Measurements from ENCODE around the gene TRRAP.

The TRRAP gene

GRCh38 chr7:98907570-98907969, 29.2 kb downstream of the TRRAP start:
- no peak for DNase-seq

- DNase-seq = no peak
Observed at GRCh38 chr7:98908585-98908984, 30.3 kb downstream of the TRRAP start.

GRCh38 chr7:98909487-98909886, 31.2 kb downstream of the TRRAP start:
- DNase-seq = no peak

DNA sequence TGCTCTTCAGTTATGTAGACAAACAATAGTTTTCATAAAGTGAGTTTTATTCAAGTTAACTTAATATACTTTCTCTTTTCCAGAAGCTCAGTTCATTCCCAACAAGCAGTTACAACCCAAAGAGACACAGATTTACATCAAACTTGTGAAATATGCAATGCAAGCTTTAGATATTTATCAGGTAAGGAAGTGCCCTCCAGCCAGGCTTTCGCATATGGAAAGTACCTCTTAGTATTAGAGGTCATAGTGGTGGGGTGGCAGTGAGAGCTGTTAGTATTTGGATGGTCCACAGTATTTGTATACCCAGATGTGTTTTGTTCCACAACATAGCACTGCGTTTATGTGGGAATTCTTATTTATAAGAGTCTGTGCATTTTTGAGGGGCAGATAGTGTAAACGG, 32.1 kb downstream of the TRRAP start:
- no peak for DNase-seq

GRCh38 chr7:98911916-98912315, 33.6 kb downstream of the TRRAP start:
- DNase-seq = no peak

- DNase-seq = no peak
Observed at GRCh38 chr7:98913026-98913425, 34.7 kb downstream of the TRRAP start.

GRCh38 chr7:98913612-98914011, 35.3 kb downstream of the TRRAP start:
- DNase-seq = no peak

GRCh38 chr7:98917331-98917730, 39.0 kb downstream of the TRRAP start:
- no peak for DNase-seq

DNA sequence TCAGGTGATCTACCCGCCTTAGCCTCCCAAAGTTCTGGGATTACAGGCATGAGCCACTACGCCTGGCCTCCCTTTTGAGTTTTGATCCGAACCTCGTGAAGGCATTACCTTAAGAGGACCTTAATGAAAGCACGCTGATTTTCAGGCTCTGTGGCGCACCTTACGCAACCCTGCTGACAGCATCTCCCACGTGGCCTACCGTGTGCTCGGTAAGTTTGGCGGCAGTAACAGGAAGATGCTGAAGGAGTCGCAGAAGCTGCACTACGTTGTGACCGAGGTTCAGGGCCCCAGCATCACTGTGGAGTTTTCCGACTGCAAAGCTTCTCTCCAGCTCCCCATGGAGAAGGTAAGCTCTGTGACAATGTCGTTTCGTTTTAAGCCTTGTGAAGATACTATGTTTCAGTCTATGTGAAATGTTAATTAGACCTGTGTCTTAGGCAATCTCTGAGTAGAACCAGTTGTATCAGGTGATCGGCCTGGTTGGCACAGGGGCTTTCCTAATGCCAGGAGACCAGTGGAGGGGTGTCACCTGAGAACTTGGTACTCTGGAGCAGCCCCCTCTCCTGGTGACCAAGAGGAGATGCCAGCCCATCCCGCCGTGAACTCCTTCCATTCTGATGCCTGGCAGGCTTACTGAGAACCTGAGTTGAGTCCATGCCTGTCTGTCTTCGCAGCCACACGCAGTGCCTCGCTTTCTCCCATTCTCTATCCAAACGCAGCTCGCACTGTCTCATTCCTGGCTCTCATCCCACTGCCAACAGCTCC, 43.5 kb downstream of the TRRAP start:
- DNase-seq = no peak

GRCh38 chr7:98922392-98923187, 44.3 kb downstream of the TRRAP start:
- no peak for DNase-seq

DNA sequence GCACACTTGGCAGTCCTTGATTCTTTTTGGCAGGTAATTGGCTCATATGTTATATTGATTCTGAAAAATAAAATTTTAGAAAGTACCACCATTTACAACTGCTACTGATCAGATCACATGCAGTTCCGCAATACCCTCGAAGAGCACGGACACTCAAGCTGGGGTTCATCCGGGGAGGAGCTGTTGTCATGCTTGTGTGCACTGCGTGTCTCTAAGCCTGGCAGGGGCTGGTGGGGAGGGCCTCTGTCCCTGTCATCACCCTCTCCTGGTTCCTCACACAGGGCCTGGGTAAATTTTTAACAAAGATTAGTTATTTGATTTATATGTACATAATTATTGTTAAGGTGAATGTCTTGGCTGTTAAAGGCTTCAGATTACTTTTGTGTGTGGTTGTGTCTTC, 45.2 kb downstream of the TRRAP start:
- no peak for DNase-seq

- no peak for DNase-seq
Observed at GRCh38 chr7:98927125-98927524, 48.8 kb downstream of the TRRAP start.

DNA sequence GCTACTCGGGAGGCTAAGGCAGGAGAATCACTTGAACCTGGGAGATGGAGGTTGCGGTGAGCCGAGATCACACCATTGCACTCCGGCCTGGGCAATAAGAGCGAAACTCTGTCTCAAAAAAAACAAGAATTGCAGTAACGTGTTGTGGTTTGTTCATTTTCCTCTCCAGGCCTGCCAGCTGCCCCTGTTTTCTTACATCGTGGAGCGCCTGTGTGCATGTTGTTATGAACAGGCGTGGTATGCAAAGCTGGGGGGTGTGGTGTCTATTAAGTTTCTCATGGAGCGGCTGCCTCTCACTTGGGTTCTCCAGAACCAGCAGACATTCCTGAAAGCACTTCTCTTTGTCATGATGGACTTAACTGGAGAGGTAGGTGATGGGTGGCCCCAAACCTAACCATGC, 52.1 kb downstream of the TRRAP start:
- no peak for DNase-seq

DNA sequence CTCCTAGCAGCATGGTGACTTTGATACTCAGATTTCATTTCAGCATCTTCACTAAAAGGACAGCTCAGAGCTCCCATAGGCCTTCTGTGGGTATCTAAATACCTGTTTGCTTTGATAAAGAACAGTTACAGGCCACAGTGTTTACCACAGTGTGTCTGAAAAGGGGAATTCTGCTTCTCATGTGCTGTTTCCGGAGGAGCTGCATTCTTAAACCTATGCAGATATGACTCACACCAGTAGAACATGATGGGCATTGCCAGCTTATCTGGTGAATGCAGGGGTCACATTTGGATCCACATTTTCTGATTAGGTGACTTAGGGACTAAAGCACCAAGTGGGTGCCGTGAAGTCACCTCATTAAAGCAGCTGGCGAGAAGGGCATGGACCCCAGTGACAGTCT, 52.6 kb downstream of the TRRAP start:
- DNase-seq = no peak

GRCh38 chr7:98933321-98933720, 55.0 kb downstream of the TRRAP start:
- no peak for DNase-seq

GRCh38 chr7:98934267-98934666, 55.9 kb downstream of the TRRAP start:
- no peak for DNase-seq

DNA sequence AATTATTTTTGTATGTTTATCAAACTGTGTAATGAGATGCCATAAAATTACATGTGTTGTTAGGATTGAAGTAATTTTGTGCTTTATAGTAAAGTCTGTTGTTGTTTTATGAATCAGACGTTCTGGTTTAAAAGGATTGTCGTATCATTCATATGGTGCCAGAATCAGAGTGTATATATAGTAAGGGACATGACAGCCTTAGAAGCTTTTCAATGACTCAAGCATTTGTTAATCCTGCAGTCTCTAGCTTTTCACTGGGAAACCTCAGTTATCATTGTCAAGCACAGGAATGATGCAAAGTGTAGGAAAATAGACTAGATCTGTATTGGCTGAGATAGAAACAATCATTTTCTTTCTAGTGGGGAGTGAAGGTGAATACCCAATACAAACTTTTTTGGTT, 57.5 kb downstream of the TRRAP start:
- no peak for DNase-seq

- no peak for DNase-seq
Observed at GRCh38 chr7:98943336-98943735, 65.0 kb downstream of the TRRAP start.

DNA sequence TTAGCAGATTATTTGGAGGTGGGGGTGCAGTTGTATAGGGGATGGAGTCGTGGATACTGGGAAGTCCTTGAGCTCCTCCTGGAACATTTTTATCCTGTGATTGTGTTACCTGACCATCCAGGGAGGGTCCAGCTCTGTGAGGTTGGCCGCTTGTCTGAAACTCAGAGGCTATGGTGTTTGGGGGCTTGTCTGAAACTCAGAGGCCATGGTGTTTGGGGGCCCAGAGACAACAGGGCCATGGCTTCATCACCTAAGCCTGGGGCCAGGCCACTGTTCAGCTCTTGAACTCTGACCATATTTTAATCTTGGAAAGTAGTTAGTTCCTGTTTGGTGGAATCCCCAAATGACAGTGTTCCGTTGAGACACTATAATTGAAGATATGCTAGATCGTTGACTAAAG, 66.1 kb downstream of the TRRAP start:
- DNase-seq = no peak

DNA sequence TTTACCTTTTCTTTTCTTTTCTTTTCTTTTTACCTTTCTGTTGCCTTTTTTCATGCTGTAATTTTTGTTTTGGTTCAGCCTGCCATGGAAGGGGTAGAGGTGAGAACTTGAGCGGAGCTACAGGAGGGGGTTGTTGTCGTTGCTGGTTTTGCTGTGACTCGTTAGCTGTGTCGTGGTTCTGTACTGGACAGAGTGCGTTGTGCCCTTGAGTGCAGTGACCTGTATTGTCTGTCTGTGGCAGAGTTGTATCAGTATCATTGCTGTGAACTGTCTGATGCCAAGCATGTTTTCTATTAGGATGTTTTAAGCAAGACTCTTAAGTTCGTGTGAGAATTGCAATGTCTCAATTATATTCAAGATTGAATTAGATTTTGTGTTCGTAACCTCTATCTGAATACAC, 67.5 kb downstream of the TRRAP start:
- no peak for DNase-seq

DNA sequence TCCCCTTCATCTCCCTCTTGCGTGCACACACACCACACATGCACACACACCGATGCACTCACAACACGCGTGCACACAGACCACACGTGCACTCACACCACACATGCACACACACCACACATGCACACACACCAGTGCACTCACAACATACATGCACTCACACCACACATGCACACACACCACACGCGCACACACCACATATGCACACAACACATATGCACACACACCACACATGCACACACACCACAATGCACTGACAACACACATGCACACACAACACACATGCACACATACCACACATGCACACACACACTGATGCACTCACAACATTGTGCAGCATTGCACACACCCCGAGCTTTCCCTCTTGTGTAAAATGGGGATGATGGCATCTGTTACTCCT, 68.1 kb downstream of the TRRAP start:
- no peak for DNase-seq

DNA sequence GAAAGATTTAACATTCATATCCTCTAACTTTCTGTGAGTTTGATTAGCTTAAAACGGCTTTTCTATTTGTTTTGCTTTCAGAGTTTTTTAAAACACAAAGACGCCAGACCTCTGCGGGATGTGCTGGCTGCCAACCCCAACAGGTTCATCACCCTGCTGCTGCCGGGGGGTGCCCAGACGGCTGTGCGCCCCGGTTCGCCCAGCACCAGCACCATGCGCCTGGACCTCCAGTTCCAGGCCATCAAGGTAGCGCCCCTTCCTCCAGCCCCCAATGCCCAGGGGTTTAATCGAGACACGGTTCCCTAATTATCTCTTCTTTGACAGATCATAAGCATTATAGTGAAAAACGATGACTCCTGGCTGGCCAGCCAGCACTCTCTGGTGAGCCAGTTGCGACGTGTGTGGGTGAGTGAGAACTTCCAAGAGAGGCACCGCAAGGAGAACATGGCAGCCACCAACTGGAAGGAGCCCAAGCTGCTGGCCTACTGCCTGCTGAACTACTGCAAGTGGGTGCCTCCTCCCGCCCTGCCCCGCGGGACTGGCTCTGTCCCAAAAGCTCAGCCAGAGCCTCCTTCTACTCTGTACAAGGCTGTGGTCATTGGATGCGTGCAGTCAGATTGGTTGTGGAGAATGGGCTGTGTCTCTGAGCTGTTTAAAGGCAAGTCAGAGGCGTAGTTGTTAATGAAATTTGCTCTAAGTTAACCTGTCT, 71.2 kb downstream of the TRRAP start:
- no peak for DNase-seq

DNA sequence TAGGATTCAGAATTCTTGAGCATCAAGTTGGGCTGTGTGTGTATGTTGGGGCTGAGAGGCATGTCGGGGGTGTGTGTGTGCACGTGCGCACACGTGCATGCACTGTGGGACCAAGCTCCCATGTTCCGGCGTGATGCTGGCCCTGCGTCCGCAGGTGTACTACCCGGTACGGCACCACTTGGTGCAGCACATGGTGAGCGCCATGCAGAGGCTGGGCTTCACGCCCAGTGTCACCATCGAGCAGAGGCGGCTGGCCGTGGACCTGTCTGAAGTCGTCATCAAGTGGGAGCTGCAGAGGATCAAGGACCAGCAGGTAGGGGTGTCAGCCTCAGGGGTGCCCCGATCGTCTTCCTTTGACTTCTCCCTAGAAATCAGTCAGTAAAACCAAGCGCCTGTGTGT, 77.7 kb downstream of the TRRAP start:
- DNase-seq = no peak

GRCh38 chr7:98956469-98956868, 78.1 kb downstream of the TRRAP start:
- no peak for DNase-seq

Measured in 8988T (cell line).